Large intestine (tissue), 3 donors: Measurements from ENCODE around the gene TCF4. TPM values are rescaled to one million over a fixed set of nuclear protein-coding genes. Genes with fewer than 3 reads are reported as not detected.
A peak's percentile ranks its signal among the peaks of the same experiment; 100 is the strongest.

Experiments
- DNase-seq, 2 donors: peaks; one replicate each; pipeline versions ENCODE4 v3.0.0 to v3.0.0-alpha.2; 2013
- H3K27ac ChIP-seq: one replicate; pipeline ENCODE4 v1.5.1; 2013; ENCODE audit warnings: low read length
- H3K27me3 ChIP-seq: 2 replicates; pipeline ENCODE4 v1.6.1; 2013; ENCODE audit warnings: low read length; ENCODE audit not compliant: control insufficient read depth, insufficient read depth
- H3K36me3 ChIP-seq: 2 replicates; pipeline ENCODE4 v1.6.1; 2013; ENCODE audit warnings: low read length; ENCODE audit not compliant: control insufficient read depth, insufficient read depth
- H3K4me1 ChIP-seq: one replicate; pipeline ENCODE4 v1.6.1; 2013; ENCODE audit warnings: low read length; ENCODE audit not compliant: control insufficient read depth, insufficient read depth
- H3K4me3 ChIP-seq: one replicate; pipeline ENCODE4 v1.5.1; 2013; ENCODE audit warnings: low read length
- H3K9me3 ChIP-seq: one replicate; pipeline ENCODE4 v1.6.1; 2013; ENCODE audit warnings: mild to moderate bottlenecking, low read depth, low read length, moderate library complexity; ENCODE audit not compliant: control insufficient read depth
- WGBS: methylation state at CpG from one replicate; pipeline ENCODE4 v1.1.5; 2013; ENCODE audit warnings: low lambda C conversion rate; ENCODE audit not compliant: insufficient coverage; 5-methylcytosine and 5-hydroxymethylcytosine counted together
- polyA plus RNA-seq: library from polyadenylated mRNA; unstranded; fragments of 120-200 nt; gene quantifications from one replicate; pipeline ENCODE4 v1.2.1, GENCODE V29; 2013

Gene TCF4
- polyA plus RNA-seq, 1 donor, result 42.5 TPM

DNA sequence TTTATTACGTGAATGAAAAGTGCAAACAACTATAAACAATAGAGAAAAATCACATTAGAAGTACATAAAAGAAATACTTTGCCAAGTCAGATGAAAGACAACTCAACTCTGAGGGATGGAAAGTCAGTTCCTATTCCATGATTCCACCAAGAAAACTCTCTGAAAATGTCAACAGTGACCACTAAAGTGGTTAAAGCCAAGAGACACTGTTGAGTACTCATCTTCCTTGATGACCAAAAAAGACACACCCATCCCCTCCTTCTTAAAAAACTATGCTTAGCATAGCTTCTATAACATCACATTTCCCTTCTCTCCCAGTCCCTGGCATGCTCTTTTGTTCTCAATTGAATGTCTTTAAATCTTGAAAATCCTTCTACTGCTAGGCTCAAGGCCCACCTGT is 160.0 kb downstream of the TCF4 start:
- no peaks in the 10 kb centered on the region for H3K4me1 ChIP-seq
- H3K9me3 ChIP-seq, result no peaks in the 10 kb centered on the region
- WGBS, result 100% methylated on average over 1 of the region's 1 CpG
- no peaks in the 10 kb centered on the region for H3K27me3 ChIP-seq
- no peak overlapping the region for H3K27ac ChIP-seq
- no peaks in the 10 kb centered on the region for H3K36me3 ChIP-seq
- DNase-seq, result no peak
- no peak overlapping the region for H3K4me3 ChIP-seq

DNA sequence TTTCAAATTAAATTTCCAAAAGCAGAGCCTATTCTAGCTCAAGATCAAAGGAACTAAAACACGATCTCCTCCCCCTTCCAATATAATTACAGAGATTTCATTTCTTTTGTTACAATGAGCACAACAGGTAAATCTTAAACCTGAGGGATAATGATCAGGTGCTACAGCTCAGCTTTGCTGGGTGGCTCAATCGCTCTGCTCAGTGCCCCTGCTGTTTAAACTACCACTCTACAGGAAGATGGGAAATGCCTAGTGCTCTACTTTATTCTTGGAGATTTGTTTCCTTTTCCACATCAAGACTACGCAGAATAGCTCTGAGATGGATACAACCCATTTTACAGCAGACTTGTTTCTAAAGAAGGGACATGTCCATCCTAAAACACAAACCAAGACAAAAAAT is 162.3 kb downstream of the TCF4 start:
- Histone ChIP-seq H3K27ac (no peak overlapping the region), H3K9me3 (no peaks in the 10 kb centered on the region), H3K36me3 (no peaks in the 10 kb centered on the region), H3K27me3 (no peaks in the 10 kb centered on the region), H3K4me3 (no peak overlapping the region), H3K4me1 (no peaks in the 10 kb centered on the region)
- no CpG with 5 or more reads among the region's 3 CpGs for WGBS
- no peak for DNase-seq

DNA sequence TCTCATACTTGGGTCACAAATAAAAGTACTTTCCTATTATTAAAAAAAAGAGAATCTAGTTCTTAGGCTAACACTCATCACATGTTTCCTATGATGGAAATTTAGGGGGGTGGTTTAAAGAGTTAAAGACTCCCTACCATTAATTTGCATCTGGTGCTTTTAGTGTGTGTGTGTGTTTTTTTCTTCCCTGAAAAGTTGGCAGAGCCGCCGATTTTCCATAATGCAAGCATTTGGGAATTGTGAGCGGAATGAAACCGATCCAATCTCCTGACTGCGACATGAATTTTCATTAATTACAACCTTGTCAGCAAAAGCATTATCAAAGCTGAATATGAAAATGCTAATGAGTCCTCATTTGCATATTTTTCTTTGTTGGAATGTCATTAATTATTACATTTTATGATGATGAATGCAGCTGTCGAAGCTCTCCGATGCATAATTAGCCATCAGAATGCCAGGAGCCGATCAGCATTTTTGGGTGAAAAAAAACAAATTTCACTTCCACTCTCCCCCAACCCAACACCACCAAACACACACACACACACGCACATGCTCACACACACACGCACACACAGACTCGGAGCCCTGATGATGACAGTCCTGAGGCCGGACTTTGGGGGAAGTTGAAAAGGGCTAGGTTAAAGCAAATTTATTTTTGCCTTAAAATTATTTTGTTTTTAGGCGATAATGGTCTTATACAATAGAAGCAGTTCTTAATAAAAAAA is 165.4 kb downstream of the TCF4 start:
- DNase-seq, result peak in 1 of 2 donors; percentile 32
- peak overlapping the region; percentile 14 for H3K4me3 ChIP-seq

DNA sequence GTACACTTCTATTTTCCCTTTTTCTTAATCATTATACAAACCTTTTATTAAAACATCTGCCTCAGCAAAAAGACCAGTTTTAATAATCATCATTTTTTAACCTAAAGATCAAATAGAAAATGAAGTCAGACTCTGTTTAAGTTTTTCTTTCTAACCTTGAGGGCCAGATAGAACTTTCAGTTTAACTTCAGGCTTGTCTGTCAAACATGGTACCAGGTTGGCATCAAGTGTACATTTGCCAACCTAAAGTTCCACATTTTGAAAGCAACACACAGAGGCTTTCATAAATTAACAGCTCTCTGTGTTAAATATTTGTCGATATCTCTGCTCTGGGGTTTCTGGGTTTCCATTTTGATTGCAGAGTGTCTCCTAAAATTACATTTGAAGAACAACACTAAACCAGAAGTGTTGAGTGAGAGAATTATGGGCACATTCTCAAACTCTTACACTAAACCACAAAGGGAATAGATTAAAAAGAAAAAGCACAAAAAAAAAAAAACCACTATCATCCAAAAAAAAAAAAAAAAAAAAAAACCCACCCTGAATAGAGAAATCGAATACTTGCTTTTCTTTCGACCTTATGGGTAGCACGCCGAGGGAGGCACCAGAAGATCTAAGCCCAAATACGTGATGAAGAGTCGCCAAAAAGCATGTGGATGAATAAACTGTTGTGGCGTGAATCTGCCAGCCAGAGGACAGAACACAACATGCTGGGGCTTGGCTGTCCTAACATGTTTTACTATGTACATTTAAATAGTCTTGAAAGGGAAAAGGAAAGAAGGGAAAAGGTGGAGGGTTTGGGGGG is 166.2 kb downstream of the TCF4 start:
- no peak overlapping the region for H3K27ac ChIP-seq
- WGBS, result 40% methylated on average over 1 of the region's 8 CpGs
- H3K9me3 ChIP-seq, result no peaks in the 10 kb centered on the region
- no peak overlapping the region for H3K4me3 ChIP-seq
- DNase-seq, result no peak
- no peaks in the 10 kb centered on the region for H3K27me3 ChIP-seq
- H3K4me1 ChIP-seq, result no peaks in the 10 kb centered on the region
- no peaks in the 10 kb centered on the region for H3K36me3 ChIP-seq

More for the DNA sequence above, 165.4 kb downstream of the TCF4 start:
- no peaks in the 10 kb centered on the region for H3K4me1 ChIP-seq
- H3K27me3 ChIP-seq, result no peaks in the 10 kb centered on the region
- 88% methylated on average over 3 of the region's 13 CpGs for whole genome bisulfite sequencing
- no peaks in the 10 kb centered on the region for H3K9me3 ChIP-seq
- no peak overlapping the region for H3K27ac ChIP-seq
- H3K36me3 ChIP-seq, result no peaks in the 10 kb centered on the region

DNA sequence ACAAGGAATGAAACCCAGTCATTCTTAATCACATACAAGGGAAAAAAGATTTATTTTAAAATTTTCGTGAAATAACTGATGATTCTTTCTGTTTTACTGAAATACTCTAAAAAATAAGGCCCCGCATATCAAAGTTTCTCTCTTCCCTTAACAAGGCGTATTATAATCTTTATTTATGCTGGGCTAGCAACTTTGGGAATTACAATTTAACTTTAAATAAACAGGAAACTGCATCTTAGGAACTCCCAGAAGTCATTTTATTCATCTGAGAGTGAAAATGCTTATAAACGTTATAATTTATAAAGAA is 166.7 kb downstream of the TCF4 start:
- H3K4me1 ChIP-seq, result no peaks in the 10 kb centered on the region
- DNase-seq, result no peak
- no peaks in the 10 kb centered on the region for H3K27me3 ChIP-seq
- no peaks in the 10 kb centered on the region for H3K36me3 ChIP-seq
- no peaks in the 10 kb centered on the region for H3K9me3 ChIP-seq
- 78% methylated on average over 3 of the region's 4 CpGs for WGBS
- no peak overlapping the region for H3K27ac ChIP-seq
- no peak overlapping the region for H3K4me3 ChIP-seq

DNA sequence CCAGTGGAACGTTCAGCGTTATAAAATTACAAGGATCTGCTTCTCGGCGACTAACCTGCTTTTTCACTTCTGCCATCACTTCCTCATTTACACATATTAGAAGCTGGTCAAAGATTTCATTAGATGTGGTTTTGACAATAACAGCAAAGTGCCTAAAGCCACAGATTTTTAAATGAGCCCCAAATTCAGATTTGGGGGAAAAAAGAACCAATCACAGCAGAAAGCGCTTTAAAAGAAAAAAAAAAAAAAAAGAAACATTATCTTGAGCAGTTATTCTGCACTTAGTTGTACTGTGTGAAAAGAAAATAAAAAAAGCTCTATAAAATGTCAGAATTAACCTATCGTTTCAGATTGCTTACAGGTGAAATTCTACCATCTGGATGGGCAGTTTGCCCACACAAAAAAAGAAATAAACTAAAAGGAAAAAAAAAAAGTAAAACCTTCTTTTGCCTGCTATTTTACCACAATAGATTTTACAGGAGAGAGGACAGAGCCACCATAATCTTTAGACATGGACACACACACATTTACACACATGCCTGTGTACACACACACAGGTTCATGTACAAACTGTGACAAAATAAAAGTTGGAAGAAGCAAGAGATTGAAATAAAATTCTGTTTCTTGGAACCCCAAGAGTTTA is 167.2 kb downstream of the TCF4 start:
- Histone ChIP-seq H3K36me3 (no peaks in the 10 kb centered on the region), H3K4me1 (no peaks in the 10 kb centered on the region), H3K9me3 (no peaks in the 10 kb centered on the region), H3K27me3 (no peaks in the 10 kb centered on the region), H3K27ac (no peak overlapping the region), H3K4me3 (no peak overlapping the region)
- no peak for DNase-seq
- WGBS, result 63% methylated on average over 1 of the region's 6 CpGs

DNA sequence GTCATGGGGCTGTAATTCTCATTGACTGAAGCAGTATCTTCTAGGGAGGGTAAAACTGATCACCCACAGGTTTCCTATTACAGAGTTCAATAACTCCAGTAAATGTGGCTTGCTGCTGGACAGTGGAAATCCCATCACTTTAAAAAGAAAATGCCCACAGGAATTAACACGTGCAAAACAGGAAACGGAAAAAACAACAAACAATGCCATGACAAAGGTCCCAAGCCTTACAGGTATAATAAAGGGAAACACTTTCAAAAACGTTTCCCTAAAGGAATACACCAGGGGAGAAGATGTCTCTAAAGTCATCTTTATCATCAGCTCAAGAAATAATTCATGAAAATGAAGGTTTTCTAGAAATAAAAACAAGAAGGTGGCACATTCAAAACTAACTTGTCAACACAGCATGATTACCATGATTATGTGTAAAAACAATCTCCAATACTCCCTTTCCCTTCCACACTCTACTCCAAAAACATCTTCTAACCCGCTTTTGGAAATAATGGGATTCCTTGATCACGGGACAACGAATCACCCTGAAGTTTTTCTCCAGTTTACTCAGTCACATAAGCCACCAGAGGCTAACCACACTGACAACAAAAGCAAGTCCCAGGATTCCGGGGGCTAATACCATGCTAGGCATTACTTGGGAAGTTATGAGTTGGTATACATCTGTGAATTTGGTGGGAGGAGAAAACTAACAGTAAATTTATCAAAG is 167.9 kb downstream of the TCF4 start:
- H3K36me3 ChIP-seq, result no peaks in the 10 kb centered on the region
- DNase-seq, result no peak
- H3K4me3 ChIP-seq, result no peak overlapping the region
- WGBS, result 52% methylated on average over 5 of the region's 7 CpGs
- H3K27ac ChIP-seq, result no peak overlapping the region
- no peaks in the 10 kb centered on the region for H3K9me3 ChIP-seq
- no peaks in the 10 kb centered on the region for H3K4me1 ChIP-seq
- no peaks in the 10 kb centered on the region for H3K27me3 ChIP-seq

DNA sequence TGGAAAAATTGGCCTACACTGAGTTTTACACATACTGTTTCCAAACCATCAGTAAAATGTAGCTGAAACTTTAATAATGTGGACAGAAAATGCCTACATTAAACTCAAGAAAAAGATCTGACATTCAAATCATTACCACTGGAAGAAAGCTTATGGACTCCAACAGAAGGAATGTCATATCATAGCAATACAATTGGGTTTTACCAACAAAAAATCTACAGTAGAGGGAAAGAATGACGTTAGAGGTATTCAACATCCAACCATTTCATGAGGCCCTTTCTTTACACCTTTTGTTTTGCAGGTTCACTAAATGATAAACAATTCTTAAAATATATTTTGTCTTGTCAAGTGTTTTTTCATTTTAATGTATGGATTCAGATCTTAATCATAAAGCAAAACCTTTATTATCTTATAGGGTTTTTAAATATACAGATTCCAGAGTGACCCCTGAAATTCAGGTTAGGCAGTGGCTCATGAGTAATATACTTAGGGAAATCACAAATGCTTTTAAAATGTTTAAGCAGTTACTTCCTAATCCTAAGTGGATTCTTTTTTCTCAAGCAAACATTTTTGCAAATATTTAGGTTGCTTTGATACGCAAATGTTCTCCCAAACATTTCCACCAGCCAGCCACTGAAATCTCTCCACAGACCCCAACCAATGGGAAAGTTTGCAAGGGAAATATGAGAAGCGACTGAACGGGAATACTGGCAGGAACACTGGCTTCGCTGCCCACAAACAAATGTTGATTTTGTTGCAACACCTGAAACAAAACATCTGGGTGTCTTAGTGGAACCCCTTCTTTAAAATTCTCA is 168.7 kb downstream of the TCF4 start:
- Histone ChIP-seq H3K27me3 (no peaks in the 10 kb centered on the region), H3K4me1 (no peaks in the 10 kb centered on the region), H3K27ac (no peak overlapping the region), H3K4me3 (no peak overlapping the region), H3K9me3 (no peaks in the 10 kb centered on the region), H3K36me3 (no peaks in the 10 kb centered on the region)
- 60% methylated on average over 1 of the region's 5 CpGs for WGBS
- no peak for DNase-seq

DNA sequence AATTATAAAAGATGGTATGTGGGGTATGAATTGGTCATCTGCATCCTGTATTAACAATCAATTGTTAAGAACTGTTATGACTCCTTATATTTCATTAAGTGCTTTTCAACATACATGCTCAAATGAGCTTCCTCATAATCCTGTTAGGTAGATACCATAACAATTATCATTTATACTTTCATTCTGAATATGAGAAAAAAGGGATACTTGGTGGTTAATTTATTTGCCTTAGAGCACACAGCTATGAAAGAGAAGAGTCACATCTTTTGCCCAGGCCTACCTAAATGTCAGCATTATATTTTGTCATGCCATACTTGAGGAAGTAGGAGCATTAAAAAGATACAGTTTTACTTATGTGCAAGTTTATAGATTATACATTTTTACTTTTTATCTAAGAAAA is 169.6 kb downstream of the TCF4 start:
- no peaks in the 10 kb centered on the region for H3K9me3 ChIP-seq
- no peak for DNase-seq
- H3K4me1 ChIP-seq, result no peaks in the 10 kb centered on the region
- no peaks in the 10 kb centered on the region for H3K27me3 ChIP-seq
- no peak overlapping the region for H3K4me3 ChIP-seq
- no peak overlapping the region for H3K27ac ChIP-seq
- H3K36me3 ChIP-seq, result no peaks in the 10 kb centered on the region

DNA sequence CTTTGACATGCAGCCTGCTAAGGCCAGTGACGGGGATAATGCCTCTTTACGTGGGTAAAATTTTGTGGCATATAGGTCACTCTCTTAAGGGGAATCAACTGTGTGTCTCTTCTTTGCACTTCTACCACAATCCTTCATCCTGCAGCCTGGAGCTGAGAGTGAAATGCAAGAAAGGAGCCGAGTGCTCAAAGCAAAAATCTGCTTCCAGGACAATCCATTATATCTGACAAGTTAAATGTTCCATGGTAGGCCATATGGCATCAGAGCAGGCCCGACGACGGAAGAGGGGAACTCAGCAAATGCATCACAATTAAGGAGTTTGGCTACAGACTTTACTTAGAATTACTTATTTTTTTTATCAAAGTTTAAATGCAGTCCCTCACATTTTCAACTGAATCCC is 171.2 kb downstream of the TCF4 start:
- no peaks in the 10 kb centered on the region for H3K36me3 ChIP-seq
- H3K27me3 ChIP-seq, result no peaks in the 10 kb centered on the region
- H3K4me1 ChIP-seq, result no peaks in the 10 kb centered on the region
- no peak overlapping the region for H3K4me3 ChIP-seq
- WGBS, result no CpG with 5 or more reads among the region's 6 CpGs
- no peak overlapping the region for H3K27ac ChIP-seq
- H3K9me3 ChIP-seq, result no peaks in the 10 kb centered on the region
- DNase-seq, result no peak
